Vagina (tissue), 2 donors: ENCODE data around the gene TAS2R41.

ENCODE experiments used
- CTCF ChIP-seq, 3 experiments: fragments of 450-650 bp in 2 of 3; fragments of 200-600 bp in 1 of 3; sonication (generic) in 1 of 3; IDR thresholded peaks; one replicate each; pipeline ENCODE4 v1.5.1; 2017 to 2019; ENCODE audit warnings: antibody characterized with exemption in 3 of 3, mild to moderate bottlenecking in 2 of 3, moderate library complexity in 2 of 3
- POLR2AphosphoS5 ChIP-seq, 2 donors: sonication (generic); formaldehyde crosslinking; IDR thresholded peaks; one replicate each; pipeline ENCODE4 v1.9.0; 2017; ENCODE audit warnings: antibody characterized with exemption in 2 of 2, mild to moderate bottlenecking in 2 of 2, low read depth in 1 of 2; ENCODE audit not compliant: insufficient read depth in 1 of 2

GRCh38 chr7:143519411-143520131, 41.9 kb downstream of the TAS2R41 start:
- no peak for TF ChIP-seq CTCF (IDR thresholded peaks at IDR 0.05)
- no peak for TF ChIP-seq POLR2AphosphoS5 (IDR thresholded peaks at IDR 0.05; ENCODE audit: insufficient read depth in 1 of 2, low read depth in 1 of 2)
